Measurements from ENCODE around the gene SP6. TPM values are rescaled to one million over a fixed set of nuclear protein-coding genes. Genes with fewer than 3 reads are reported as not detected.

Gene SP6
- 4.7 TPM for total RNA-seq
- long read RNA-seq, partial matches to known transcripts = 3 of 5 reads
- long read RNA-seq, other reads (novel, unspliced or antisense) = 0 of 5 reads

- ATAC-seq (peak; percentile 91 to 97), DNase-seq (peak; percentile 84)
- H3K4me3 ChIP-seq = peak within 1 kb of the TSS; percentile 53
- no peaks in the 10 kb centered on the region for H3K9me3 ChIP-seq
- TF ChIP-seq CTCF (IDR thresholded peaks at IDR 0.05) = peak; percentile 18
- H3K27ac ChIP-seq = peak within 1 kb of the TSS; percentile 64
- no peaks in the 10 kb centered on the region for H3K36me3 ChIP-seq
- peaks cover 31% of the 10 kb centered on the region for H3K4me1 ChIP-seq
- peaks cover 88% of the 10 kb centered on the region for H3K27me3 ChIP-seq (ENCODE audit: low read depth)
- intact Hi-C loops (cut with DNase I) = no loop called here
Measured at GRCh38 chr17:47850692-47851573, at the start of gene SP6. Gene SP6 (minus strand): TSS chr17:47851163. CDS start chr17:47848429, 2,734 bp downstream.

GRCh38 chr17:47899643-47900042 is 48.7 kb upstream of the SP6 start:
- peak overlapping the region; percentile 64 for H3K27ac ChIP-seq
- peaks cover 19% of the 10 kb centered on the region for H3K36me3 ChIP-seq
- peaks cover 46% of the 10 kb centered on the region for H3K4me1 ChIP-seq
- no peaks in the 10 kb centered on the region for H3K27me3 ChIP-seq (ENCODE audit: low read depth)
- TF ChIP-seq CTCF (IDR thresholded peaks at IDR 0.05) = no peak
- no peak overlapping the region for H3K4me3 ChIP-seq
- intact Hi-C loops (cut with DNase I) = no loop called here
- ATAC-seq (no peak), DNase-seq (no peak)
- no peaks in the 10 kb centered on the region for H3K9me3 ChIP-seq

- Histone ChIP-seq H3K27me3 (ENCODE audit: low read depth) (no peaks in the 10 kb centered on the region), H3K9me3 (no peaks in the 10 kb centered on the region), H3K4me3 (no peak overlapping the region), H3K36me3 (peaks cover 19% of the 10 kb centered on the region), H3K4me1 (peaks cover 50% of the 10 kb centered on the region), H3K27ac (peak overlapping the region; percentile 10)
- no peak for TF ChIP-seq CTCF (IDR thresholded peaks at IDR 0.05)
- DNase-seq = no peak
- intact Hi-C loops (cut with DNase I) = no loop called here
- ATAC-seq = no peak
Measured at GRCh38 chr17:47898241-47898640, 47.3 kb upstream of the SP6 start.

- peaks cover 19% of the 10 kb centered on the region for H3K36me3 ChIP-seq
- peak overlapping the region; percentile 99 for H3K27ac ChIP-seq
- no peaks in the 10 kb centered on the region for H3K9me3 ChIP-seq
- ATAC-seq (no peak), DNase-seq (no peak)
- intact Hi-C loops (cut with DNase I) = no loop called here
- no peak for TF ChIP-seq CTCF (IDR thresholded peaks at IDR 0.05)
- H3K27me3 ChIP-seq (ENCODE audit: low read depth) = no peaks in the 10 kb centered on the region
- H3K4me1 ChIP-seq = peaks cover 50% of the 10 kb centered on the region
- peak overlapping the region; percentile 83 for H3K4me3 ChIP-seq
Measured at GRCh38 chr17:47897561-47897960, 46.6 kb upstream of the SP6 start.

GRCh38 chr17:47896672-47897490 is 45.9 kb upstream of the SP6 start:
- no peak for TF ChIP-seq CTCF (IDR thresholded peaks at IDR 0.05)
- Histone ChIP-seq H3K27me3 (ENCODE audit: low read depth) (no peaks in the 10 kb centered on the region), H3K9me3 (no peaks in the 10 kb centered on the region), H3K27ac (peak overlapping the region; percentile 99), H3K4me1 (peaks cover 50% of the 10 kb centered on the region), H3K36me3 (peaks cover 19% of the 10 kb centered on the region), H3K4me3 (peak overlapping the region; percentile 83)
- intact Hi-C loops (cut with DNase I) = no loop called here
- ATAC-seq (no peak), DNase-seq (no peak)
